ENCODE results near the gene KIF26B.

KIF26B gene

DNA sequence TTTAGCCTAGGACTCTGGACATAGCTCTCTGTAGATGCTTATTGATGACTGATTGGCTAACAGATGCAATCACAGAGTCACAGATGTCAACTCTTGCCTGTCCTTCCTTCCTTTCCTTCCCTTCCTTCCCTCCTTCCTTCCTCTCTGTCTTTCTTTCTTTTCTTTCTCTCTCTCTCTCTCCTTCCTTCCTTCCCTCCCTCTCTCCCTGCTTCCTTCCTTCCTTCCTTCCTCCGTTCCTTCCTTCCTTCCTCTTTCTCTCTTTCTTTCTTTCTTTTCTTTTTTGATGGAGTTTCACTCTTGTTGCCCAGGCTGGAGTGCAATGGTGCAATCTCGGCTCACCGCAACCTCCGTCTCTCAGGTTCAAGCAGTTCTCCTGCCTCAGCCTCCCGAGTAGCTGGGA lies 106.1 kb downstream of the KIF26B start:
- in situ Hi-C loops (cut with MboI; ENCODE audit: low sequenced_read_pairs, unreplicated experiment): no loop called here
- TF ChIP-seq, protein P1, sequence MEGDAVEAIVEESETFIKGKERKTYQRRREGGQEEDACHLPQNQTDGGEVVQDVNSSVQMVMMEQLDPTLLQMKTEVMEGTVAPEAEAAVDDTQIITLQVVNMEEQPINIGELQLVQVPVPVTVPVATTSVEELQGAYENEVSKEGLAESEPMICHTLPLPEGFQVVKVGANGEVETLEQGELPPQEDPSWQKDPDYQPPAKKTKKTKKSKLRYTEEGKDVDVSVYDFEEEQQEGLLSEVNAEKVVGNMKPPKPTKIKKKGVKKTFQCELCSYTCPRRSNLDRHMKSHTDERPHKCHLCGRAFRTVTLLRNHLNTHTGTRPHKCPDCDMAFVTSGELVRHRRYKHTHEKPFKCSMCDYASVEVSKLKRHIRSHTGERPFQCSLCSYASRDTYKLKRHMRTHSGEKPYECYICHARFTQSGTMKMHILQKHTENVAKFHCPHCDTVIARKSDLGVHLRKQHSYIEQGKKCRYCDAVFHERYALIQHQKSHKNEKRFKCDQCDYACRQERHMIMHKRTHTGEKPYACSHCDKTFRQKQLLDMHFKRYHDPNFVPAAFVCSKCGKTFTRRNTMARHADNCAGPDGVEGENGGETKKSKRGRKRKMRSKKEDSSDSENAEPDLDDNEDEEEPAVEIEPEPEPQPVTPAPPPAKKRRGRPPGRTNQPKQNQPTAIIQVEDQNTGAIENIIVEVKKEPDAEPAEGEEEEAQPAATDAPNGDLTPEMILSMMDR (IDR thresholded peaks at IDR 0.05; ENCODE audit: borderline replicate concordance, control extremely low read depth, extremely low read depth, insufficient read depth, missing control alignments): no peak
- DNase-seq (ENCODE audit: low spot score): no peak

DNA sequence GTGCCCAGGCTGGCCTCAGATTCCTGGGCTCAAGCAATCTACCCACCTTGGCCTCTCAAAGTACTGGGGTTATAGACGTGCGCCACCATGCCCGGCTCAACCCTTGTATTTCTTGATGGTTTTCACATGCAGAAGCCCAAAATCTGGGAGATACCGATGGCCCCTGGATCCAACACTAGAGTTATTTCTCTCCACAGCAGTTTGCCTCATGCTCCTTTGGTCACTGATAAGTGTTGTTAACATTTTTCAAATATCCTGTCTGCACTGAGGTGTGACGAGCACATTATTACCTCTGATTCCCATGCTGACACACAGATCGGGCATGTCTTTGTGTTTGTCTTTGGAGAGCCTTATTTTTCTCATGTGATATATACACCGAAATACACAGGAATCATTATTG lies 107.0 kb downstream of the KIF26B start:
- in situ Hi-C loops (cut with MboI; ENCODE audit: low sequenced_read_pairs, unreplicated experiment): no loop called here
- DNase-seq (ENCODE audit: low spot score): no peak
- TF ChIP-seq, protein P1 (IDR thresholded peaks at IDR 0.05; ENCODE audit: borderline replicate concordance, control extremely low read depth, extremely low read depth, insufficient read depth, missing control alignments): no peak

DNA sequence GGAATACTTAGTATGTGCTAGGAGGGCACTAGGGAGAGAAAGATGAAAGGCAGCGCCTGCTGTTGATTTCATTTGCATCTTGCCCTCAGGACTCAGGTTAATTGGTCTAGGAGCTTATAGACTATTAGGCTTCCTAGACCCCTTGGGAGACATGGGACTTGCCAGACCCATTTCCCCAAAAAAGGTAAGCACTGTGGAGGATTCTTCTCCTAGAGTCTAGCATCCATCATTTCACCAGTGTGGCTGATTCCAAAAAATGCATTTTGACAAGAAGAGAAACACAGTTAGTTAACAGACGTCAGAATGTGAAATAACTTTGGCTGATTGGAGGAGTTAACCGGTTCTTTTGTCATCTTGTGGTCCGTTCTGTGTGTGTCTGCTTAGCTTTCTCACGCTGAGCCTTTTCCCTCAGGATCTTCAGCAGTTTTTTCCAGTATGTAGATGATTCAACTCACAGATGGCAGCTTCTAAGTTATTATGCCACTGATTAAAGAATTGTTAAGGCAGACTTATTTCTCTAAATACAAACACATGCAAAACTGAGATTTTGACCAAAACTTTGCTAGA lies 108.8 kb downstream of the KIF26B start:
- TF ChIP-seq, protein P1 (IDR thresholded peaks at IDR 0.05; ENCODE audit: borderline replicate concordance, control extremely low read depth, extremely low read depth, insufficient read depth, missing control alignments): no peak
- no peak for DNase-seq (ENCODE audit: low spot score)
- in situ Hi-C loops (cut with MboI; ENCODE audit: low sequenced_read_pairs, unreplicated experiment): no loop called here

DNA sequence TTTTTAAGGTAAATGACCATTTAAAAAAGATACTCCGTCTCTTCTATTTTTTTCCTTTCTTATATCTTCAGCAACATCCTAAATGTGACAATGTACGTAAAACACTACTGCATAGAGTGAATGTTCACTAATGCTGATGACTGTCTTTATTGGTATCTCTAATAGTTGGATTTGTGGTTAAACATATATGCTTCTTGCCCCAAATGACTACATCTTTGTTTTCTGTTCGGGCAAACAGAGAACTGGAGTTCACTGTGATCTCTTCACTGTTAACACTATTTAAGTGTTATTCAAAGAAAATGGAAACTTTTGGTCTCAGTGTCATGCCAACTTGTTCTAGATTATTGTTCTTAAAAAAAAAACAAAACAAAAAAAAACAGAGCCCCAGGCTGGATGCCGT lies 109.4 kb downstream of the KIF26B start:
- TF ChIP-seq, protein P1 (IDR thresholded peaks at IDR 0.05; ENCODE audit: borderline replicate concordance, control extremely low read depth, extremely low read depth, insufficient read depth, missing control alignments): no peak
- in situ Hi-C loops (cut with MboI; ENCODE audit: low sequenced_read_pairs, unreplicated experiment): no loop called here
- no peak for DNase-seq (ENCODE audit: low spot score)

DNA sequence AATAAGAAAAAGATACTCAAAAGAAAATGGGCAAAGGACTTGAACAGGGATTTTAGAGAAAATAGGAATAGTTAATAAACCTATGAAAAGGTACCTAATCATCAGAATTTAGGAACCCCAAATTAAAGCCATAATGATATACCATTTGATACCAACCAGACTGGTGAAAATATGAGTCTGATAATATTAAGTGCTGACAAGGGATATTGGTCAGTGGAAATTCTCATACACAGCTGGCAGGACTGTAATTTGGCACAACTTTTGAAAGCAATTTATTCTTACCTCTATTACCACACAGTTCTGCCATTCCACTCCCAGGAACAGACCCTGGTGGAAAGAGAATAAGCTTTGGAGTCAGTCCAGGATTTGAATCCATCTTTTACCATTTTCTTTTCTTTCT lies 111.3 kb downstream of the KIF26B start:
- TF ChIP-seq, protein P1 (IDR thresholded peaks at IDR 0.05; ENCODE audit: borderline replicate concordance, control extremely low read depth, extremely low read depth, insufficient read depth, missing control alignments): no peak
- in situ Hi-C loops (cut with MboI; ENCODE audit: low sequenced_read_pairs, unreplicated experiment): no loop called here
- no peak for DNase-seq (ENCODE audit: low spot score)

DNA sequence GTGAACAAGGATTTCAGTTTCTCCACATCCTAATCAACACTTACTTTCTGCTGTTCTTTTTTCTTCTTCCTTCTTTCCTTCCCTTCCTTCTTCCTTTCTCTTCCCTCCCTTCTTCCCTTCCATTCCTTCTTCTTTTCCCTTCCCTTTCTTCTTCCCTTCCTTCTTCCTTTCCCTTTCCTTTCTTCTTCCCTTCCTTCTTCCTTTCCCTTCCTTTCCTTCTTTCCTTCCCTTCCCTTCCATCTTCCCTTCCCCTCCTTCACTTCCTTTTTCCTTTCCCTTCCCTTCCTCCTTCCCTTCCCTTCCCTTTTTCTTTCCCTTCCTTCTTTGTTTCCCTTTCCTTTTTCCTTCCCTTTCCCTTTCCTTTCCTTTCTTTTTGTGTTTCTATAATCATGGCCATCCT lies 115.3 kb downstream of the KIF26B start:
- TF ChIP-seq, protein P1 (IDR thresholded peaks at IDR 0.05; ENCODE audit: borderline replicate concordance, control extremely low read depth, extremely low read depth, insufficient read depth, missing control alignments): no peak
- in situ Hi-C loops (cut with MboI; ENCODE audit: low sequenced_read_pairs, unreplicated experiment): no loop called here
- DNase-seq (ENCODE audit: low spot score): no peak

All from GM13976 (cell line).